Transverse colon (tissue), 4 donors: Measurements from ENCODE around the gene MAGI1. TPM values are rescaled to one million over a fixed set of nuclear protein-coding genes. Genes with fewer than 3 reads are reported as not detected.

ENCODE experiments used
- DNase-seq: peaks from one replicate; pipeline ENCODE4 v3.0.0-alpha.2; 2019
- H3K27ac ChIP-seq, 4 donors: fragments of 200-600 bp; sonication (generic); 2 replicates each; pipeline ENCODE4 v1.5.1; 2016 to 2018; ENCODE audit warnings: inconsistent platforms in 4 of 4
- H3K27me3 ChIP-seq: fragments of 200-600 bp; sonication (generic); 2 replicates; pipeline ENCODE4 v1.5.1; 2017; ENCODE audit warnings: inconsistent platforms
- H3K36me3 ChIP-seq, 4 donors: fragments of 200-600 bp; sonication (generic); 2 replicates each; pipeline ENCODE4 v1.5.1; 2017 to 2019; ENCODE audit warnings: inconsistent platforms in 4 of 4
- H3K4me1 ChIP-seq, 4 donors: fragments of 200-600 bp; sonication (generic); 2 replicates each; pipeline ENCODE4 v1.5.1; 2017 to 2020; ENCODE audit warnings: inconsistent platforms in 4 of 4
- H3K4me3 ChIP-seq, 4 donors: fragments of 200-600 bp; sonication (generic); 1 replicate in 1 of 4; 2 replicates in 3 of 4; pipeline versions ENCODE4 v1.5.1 to v1.6.1; 2017 to 2019; ENCODE audit warnings: inconsistent platforms in 4 of 4
- H3K9me3 ChIP-seq, 2 donors: fragments of 200-600 bp; sonication (generic); 2 replicates each; pipeline ENCODE4 v1.5.1; 2017 to 2019; ENCODE audit warnings: inconsistent platforms in 2 of 2
- EP300 ChIP-seq: sonication (generic); formaldehyde crosslinking; IDR thresholded peaks from one replicate; pipeline ENCODE4 v1.6.1; 2017; ENCODE audit warnings: antibody characterized with exemption, low read depth
- POLR2A ChIP-seq: fragments of 450-650 bp; IDR thresholded peaks from one replicate; pipeline ENCODE4 v1.6.1; 2016; ENCODE audit warnings: antibody characterized with exemption, mild to moderate bottlenecking, moderate library complexity
- POLR2AphosphoS5 ChIP-seq, 3 donors: sonication (generic); formaldehyde crosslinking; IDR thresholded peaks; one replicate each; pipeline ENCODE4 v1.6.1; 2016; ENCODE audit warnings: antibody characterized with exemption in 3 of 3
- WGBS, 2 donors: methylation state at CpG; one replicate each; pipeline ENCODE4 v1.1.5; 2018; ENCODE audit warnings: low coverage in 1 of 2; 5-methylcytosine and 5-hydroxymethylcytosine counted together
- in situ Hi-C, 4 donors: fragments of 200-750 bp; cut with MboI; loops; one replicate each; pipeline versions ENCODE4 v1.15.0 to v1.15.1; 2017; ENCODE audit warnings: low sequenced_read_pairs in 3 of 4, low pct_ligation_motif_present in 1 of 4, low pct_unique_long_range_greater_than_20kb in 1 of 4
- intact Hi-C: fragments of 100-400 bp; cut with DNase I; formaldehyde crosslinking; loops from one replicate; pipeline ENCODE4 v1.15.1; 2023; ENCODE audit warnings: low total_unique reads
- total RNA-seq, 4 donors: library from RNA; depleted of rRNA; stranded (reverse); fragments of >200 nt; gene quantifications; one replicate each; pipeline ENCODE4 v1.1.0, GENCODE V29; 2016
- TF ChIP-seq, protein P1 (sequence below), 5 experiments: fragments of 200-600 bp in 3 of 5; fragments of 450-650 bp in 2 of 5; sonication (generic) in 3 of 5; IDR thresholded peaks; 1 replicate in 2 of 5; 2 replicates in 3 of 5; pipeline ENCODE4 v1.5.1; 2016 to 2017; ENCODE audit warnings: antibody characterized with exemption in 5 of 5, inconsistent platforms in 3 of 5, mild to moderate bottlenecking in 2 of 5, moderate library complexity in 1 of 5

MAGI1 gene
- total RNA-seq, 4 donors from 2014 or later = 50.8 to 190 (median 67.4) TPM

DNA sequence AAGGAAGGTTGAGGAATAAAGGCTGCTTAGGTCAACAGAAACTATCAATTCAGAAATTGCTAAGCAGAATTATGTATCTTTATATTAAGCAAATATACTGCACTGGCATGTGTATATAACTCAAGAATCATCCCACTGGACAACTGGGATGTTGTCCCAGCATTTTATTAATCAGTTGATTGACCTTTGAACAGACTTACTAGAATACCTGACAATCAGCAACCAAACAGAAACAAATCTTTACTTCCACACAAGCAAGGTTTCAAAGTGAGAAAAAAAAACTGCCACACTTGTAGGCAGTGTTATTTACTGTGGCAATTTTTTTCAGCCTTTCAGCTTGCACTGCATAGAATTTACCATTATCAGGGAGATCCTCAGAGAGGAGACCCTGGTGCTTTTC is 218.8 kb downstream of the MAGI1 start:
- DNase-seq = no peak
- Histone ChIP-seq H3K27ac (no peak overlapping the region), H3K4me3 (no peak overlapping the region), H3K36me3 (no peaks in the 10 kb centered on the region), H3K27me3 (no peaks in the 10 kb centered on the region), H3K4me1 (no peaks in the 10 kb centered on the region), H3K9me3 (no peaks in the 10 kb centered on the region)
- no peak for TF ChIP-seq POLR2A
- TF ChIP-seq, protein P1, sequence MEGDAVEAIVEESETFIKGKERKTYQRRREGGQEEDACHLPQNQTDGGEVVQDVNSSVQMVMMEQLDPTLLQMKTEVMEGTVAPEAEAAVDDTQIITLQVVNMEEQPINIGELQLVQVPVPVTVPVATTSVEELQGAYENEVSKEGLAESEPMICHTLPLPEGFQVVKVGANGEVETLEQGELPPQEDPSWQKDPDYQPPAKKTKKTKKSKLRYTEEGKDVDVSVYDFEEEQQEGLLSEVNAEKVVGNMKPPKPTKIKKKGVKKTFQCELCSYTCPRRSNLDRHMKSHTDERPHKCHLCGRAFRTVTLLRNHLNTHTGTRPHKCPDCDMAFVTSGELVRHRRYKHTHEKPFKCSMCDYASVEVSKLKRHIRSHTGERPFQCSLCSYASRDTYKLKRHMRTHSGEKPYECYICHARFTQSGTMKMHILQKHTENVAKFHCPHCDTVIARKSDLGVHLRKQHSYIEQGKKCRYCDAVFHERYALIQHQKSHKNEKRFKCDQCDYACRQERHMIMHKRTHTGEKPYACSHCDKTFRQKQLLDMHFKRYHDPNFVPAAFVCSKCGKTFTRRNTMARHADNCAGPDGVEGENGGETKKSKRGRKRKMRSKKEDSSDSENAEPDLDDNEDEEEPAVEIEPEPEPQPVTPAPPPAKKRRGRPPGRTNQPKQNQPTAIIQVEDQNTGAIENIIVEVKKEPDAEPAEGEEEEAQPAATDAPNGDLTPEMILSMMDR (IDR thresholded peaks at IDR 0.05) = no peak
- no peak for TF ChIP-seq EP300
- intact Hi-C loops (no loop called here), in situ Hi-C loops (no loop called here)

DNA sequence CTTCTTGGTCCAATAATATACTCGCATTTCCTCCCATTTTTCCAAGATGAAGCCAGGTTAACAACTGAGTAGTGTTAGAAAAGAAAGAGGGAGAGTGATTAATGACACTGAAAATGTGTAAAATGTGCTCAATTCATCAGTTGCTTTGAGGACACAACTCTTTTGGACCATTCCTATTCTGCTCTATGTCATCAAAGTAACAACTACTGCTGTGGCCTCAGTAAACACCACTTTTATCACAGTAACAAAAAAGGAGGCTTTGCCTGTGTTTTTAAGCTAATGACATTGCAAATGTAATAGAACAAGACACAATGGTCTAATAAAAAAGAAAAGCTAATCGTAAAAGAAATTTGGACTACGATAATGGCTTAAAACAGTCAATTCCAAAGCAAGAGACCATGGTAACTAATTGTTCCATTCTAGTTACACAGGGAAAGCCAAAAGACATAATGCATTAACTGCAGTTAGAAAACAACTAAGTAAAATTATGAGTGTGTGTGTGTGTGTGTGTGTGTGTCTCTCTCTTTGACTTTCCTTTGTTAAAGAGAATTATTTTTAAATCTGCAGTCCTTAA is 221.1 kb downstream of the MAGI1 start:
- no peaks in the 10 kb centered on the region for H3K9me3 ChIP-seq
- WGBS, 2 donors = 73 to 87% methylated on average over 2 to 3 of the region's 3 CpGs
- DNase-seq = no peak

DNA sequence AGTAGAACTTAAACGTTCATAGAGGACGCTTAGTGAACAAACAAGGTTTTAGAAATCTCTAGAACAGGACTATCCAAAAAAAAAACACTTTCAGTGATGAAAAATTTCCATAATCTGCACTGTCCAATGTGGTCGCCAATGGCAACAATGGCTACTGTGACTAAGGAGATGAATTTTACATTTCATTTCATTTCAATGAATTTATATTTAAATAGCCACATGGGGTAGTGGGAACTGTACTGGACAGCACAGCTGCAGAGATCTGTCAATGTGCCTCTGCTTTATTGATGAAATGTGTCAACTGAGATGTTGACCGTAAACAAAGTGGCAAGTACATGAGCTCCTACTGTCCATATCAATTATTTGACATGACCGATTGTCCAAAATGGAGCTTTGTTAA is 222.5 kb downstream of the MAGI1 start:
- Histone ChIP-seq H3K9me3 (no peaks in the 10 kb centered on the region), H3K27ac (no peak overlapping the region), H3K4me3 (no peak overlapping the region), H3K27me3 (no peaks in the 10 kb centered on the region), H3K4me1 (no peaks in the 10 kb centered on the region), H3K36me3 (no peaks in the 10 kb centered on the region)
- intact Hi-C loops = no loop called here
- in situ Hi-C loops = no loop called here
- TF ChIP-seq EP300 = no peak
- TF ChIP-seq POLR2A = no peak
- no peak for TF ChIP-seq POLR2AphosphoS5 (IDR thresholded peaks at IDR 0.05)
- TF ChIP-seq, protein P1 (IDR thresholded peaks at IDR 0.05) = no peak
- 87 to 94% methylated on average over 4 to 5 of the region's 5 CpGs for WGBS, 2 donors
- no peak for DNase-seq

More for the DNA sequence above, 221.1 kb downstream of the MAGI1 start:
- no peaks in the 10 kb centered on the region for H3K4me1 ChIP-seq
- TF ChIP-seq POLR2A (no peak), EP300 (no peak)
- TF ChIP-seq, protein P1 (IDR thresholded peaks at IDR 0.05) = no peak
- intact Hi-C loops (no loop called here), in situ Hi-C loops (no loop called here)
- no peaks in the 10 kb centered on the region for H3K27me3 ChIP-seq
- H3K4me3 ChIP-seq = no peak overlapping the region
- H3K36me3 ChIP-seq = no peaks in the 10 kb centered on the region
- no peak overlapping the region for H3K27ac ChIP-seq

DNA sequence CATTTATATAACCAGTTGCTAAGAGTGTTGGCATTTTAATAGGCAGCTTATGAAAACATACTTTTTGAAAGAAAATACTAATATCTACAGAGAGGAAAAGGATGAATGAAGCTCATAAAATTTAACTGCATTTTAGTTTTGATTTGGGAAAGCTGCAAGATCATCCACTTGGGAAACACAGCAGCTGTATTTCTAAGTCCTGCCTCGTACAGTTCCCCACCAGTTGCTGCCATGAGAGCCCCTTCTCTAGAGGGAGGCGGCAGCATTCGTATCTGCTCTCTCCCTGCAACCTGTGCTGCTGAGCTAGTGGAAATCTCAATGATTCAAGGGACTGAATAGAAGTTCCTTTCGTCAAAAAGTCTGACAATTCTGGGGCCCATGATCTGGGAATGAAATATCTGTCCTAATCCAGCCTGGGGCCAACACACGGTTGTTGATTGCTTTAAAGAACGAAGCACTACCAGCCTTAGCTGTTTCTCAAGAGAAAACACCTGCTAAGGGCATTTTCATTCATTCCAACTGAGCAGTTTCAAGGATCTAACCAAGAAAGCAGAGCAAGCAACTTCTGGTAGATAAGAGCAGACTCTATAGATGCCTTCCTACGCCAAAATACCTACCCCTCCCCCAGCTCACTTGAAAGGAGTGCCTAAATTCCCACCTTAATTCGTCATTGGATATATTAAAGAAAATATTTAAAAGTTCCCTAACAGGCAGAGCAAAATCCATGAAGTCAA is 223.7 kb downstream of the MAGI1 start:
- H3K27ac ChIP-seq = no peak overlapping the region
- no peaks in the 10 kb centered on the region for H3K9me3 ChIP-seq
- DNase-seq = no peak
- H3K4me3 ChIP-seq = no peak overlapping the region
- intact Hi-C loops (no loop called here), in situ Hi-C loops (no loop called here)
- H3K27me3 ChIP-seq = no peaks in the 10 kb centered on the region
- no peaks in the 10 kb centered on the region for H3K36me3 ChIP-seq
- TF ChIP-seq, protein P1 (IDR thresholded peaks at IDR 0.05) = no peak
- 70 to 82% methylated on average over 6 to 8 of the region's 8 CpGs for WGBS, 2 donors
- H3K4me1 ChIP-seq = no peaks in the 10 kb centered on the region
